Measurements from ENCODE around the gene THSD4.

GRCh38 chr15:71088155-71088554 is 27.1 kb upstream of the THSD4 start:
- TF ChIP-seq CTCF (IDR thresholded peaks at IDR 0.05; ENCODE audit: low read length), result no peak
- no peak for TF ChIP-seq EZH2 (optimal IDR thresholded peaks at IDR 0.05; ENCODE audit: low read depth, low read length)
- TF ChIP-seq EZH2phosphoT487 (IDR thresholded peaks at IDR 0.05; ENCODE audit: low read length), result no peak

Measured in MM.1S (cell line).